ENCODE measurements around the gene TEAD3.

TEAD3 gene

DNA sequence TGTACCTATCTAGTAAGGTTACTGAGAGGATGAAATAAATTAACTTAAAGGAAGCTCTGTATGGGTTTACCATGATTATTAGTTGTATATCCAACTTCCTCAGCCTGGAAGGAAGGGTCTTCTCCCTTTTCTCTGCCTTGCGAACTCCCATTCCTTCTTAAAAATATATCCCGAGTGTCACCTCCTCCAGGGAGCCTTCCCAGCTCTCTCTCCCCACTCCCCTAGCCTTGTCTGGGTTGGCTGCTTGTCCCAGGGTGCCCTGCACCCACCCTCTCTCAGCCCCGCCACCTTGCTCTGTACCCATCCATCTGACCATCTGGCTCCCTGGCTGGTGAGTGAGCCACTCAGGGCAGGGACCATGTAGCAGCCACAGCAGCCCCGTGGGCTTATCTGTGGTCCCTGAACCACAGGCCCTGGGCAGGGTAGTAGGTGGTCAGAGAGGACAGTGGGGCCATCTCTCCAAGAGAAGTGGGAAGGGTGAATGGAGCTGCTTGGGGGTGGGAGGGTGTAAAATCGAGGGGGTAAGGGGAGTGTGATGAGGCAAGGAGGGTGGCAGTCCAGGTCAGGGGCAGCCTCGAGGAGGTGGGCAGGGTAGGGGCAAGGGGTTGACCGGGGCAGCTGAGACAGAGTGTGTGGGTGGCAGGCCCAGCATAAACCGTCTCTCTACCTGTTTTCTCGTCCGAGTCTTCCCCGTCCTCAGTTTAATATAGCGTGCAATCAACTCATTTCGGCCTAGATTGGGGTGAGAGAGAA lies 12.8 kb downstream of the TEAD3 start:
- no peak overlapping the region for H3K4me3 ChIP-seq (ENCODE audit: low read depth, low read length)
- no peak for DNase-seq (ENCODE audit: low read depth)
- TF ChIP-seq POLR2A (IDR thresholded peaks at IDR 0.05; ENCODE audit: extremely low read depth, insufficient read length): no peak
- TF ChIP-seq, protein P1, sequence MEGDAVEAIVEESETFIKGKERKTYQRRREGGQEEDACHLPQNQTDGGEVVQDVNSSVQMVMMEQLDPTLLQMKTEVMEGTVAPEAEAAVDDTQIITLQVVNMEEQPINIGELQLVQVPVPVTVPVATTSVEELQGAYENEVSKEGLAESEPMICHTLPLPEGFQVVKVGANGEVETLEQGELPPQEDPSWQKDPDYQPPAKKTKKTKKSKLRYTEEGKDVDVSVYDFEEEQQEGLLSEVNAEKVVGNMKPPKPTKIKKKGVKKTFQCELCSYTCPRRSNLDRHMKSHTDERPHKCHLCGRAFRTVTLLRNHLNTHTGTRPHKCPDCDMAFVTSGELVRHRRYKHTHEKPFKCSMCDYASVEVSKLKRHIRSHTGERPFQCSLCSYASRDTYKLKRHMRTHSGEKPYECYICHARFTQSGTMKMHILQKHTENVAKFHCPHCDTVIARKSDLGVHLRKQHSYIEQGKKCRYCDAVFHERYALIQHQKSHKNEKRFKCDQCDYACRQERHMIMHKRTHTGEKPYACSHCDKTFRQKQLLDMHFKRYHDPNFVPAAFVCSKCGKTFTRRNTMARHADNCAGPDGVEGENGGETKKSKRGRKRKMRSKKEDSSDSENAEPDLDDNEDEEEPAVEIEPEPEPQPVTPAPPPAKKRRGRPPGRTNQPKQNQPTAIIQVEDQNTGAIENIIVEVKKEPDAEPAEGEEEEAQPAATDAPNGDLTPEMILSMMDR (IDR thresholded peaks at IDR 0.05; ENCODE audit: low read depth, low read length): no peak
- TF ChIP-seq MYC (IDR thresholded peaks at IDR 0.05; ENCODE audit: low read depth, low read length): no peak
- no peak for TF ChIP-seq MAX (IDR thresholded peaks at IDR 0.05; ENCODE audit: low read depth, low read length)

DNA sequence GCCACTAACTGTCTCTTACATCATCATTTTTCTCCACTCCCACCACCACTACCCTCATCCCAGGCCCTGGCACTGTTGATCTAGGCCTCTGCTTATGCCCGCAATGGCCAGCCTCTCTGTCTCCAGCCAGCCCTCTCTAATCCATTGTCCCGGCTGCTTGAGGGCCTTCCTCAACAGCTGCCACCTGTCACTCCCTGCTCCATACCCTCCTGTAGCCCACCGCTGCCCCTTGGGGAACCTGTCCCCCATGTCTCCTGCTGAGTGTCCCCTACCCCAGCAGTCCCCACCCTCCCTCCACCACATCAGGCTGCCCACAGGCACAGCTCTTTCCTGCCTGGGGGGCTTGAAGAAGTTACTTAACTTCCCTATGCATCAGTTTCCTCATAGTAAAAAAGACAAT lies 13.4 kb downstream of the TEAD3 start:
- no peak overlapping the region for H3K4me3 ChIP-seq (ENCODE audit: low read depth, low read length)
- DNase-seq (ENCODE audit: low read depth): peak; percentile 63
- TF ChIP-seq MYC (IDR thresholded peaks at IDR 0.05; ENCODE audit: low read depth, low read length): no peak
- TF ChIP-seq, protein P1 (IDR thresholded peaks at IDR 0.05; ENCODE audit: low read depth, low read length): no peak
- no peak for TF ChIP-seq POLR2A (IDR thresholded peaks at IDR 0.05; ENCODE audit: extremely low read depth, insufficient read length)
- TF ChIP-seq MAX (IDR thresholded peaks at IDR 0.05; ENCODE audit: low read depth, low read length): no peak

DNA sequence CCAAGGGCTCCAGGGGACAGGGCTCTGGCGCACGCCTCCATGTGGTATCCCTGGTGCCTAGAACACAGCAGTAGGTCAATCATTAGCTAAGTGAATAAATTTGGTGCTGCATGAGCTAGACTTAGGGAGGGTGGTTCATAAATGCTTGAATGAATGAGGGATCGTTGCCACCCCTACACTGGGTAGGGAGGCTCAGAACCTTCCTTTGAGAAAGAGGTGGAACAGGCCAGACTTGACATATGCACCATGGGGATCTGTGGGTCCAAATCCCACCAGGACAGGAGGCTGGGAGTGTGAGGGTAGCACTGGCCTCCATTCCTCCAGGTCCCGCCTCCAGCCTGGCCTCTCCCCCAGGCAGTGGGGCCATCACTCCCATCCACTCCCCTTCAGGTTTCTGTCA lies 13.8 kb downstream of the TEAD3 start:
- no peak overlapping the region for H3K4me3 ChIP-seq (ENCODE audit: low read depth, low read length)
- DNase-seq (ENCODE audit: low read depth): no peak
- TF ChIP-seq MYC (IDR thresholded peaks at IDR 0.05; ENCODE audit: low read depth, low read length) (no peak), POLR2A (IDR thresholded peaks at IDR 0.05; ENCODE audit: extremely low read depth, insufficient read length) (no peak), MAX (IDR thresholded peaks at IDR 0.05; ENCODE audit: low read depth, low read length) (no peak)
- TF ChIP-seq, protein P1 (IDR thresholded peaks at IDR 0.05; ENCODE audit: low read depth, low read length): no peak

GRCh38 chr6:35481226-35481625 lies 15.7 kb downstream of the TEAD3 start:
- TF ChIP-seq, protein P1 (IDR thresholded peaks at IDR 0.05; ENCODE audit: low read depth, low read length): no peak
- TF ChIP-seq MAX (IDR thresholded peaks at IDR 0.05; ENCODE audit: low read depth, low read length) (no peak), MYC (IDR thresholded peaks at IDR 0.05; ENCODE audit: low read depth, low read length) (no peak), POLR2A (IDR thresholded peaks at IDR 0.05; ENCODE audit: extremely low read depth, insufficient read length) (no peak)
- DNase-seq (ENCODE audit: low read depth): no peak

DNA sequence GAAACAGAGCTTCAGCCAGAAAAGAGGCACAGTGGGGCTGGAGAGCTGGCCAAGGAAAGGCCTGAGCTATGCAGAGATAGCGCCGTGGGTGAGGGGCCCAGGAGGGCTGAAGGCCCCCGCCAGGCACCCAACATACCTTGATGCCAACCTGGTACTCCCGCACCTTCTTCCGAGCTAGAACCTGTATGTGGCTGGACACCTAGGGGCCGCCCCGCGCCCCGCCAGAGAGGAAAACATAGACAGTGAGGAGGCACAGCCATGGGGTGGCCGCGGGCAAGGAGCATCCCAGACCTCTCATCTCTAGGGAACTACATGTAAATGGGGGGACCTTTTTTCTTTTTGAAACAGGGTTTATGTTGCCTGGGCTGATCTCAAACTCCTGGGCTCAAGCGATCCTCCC lies 16.7 kb downstream of the TEAD3 start:
- DNase-seq (ENCODE audit: low read depth): no peak
- TF ChIP-seq, protein P1 (IDR thresholded peaks at IDR 0.05; ENCODE audit: low read depth, low read length): no peak
- no peak for TF ChIP-seq POLR2A (IDR thresholded peaks at IDR 0.05; ENCODE audit: extremely low read depth, insufficient read length)
- TF ChIP-seq MYC (IDR thresholded peaks at IDR 0.05; ENCODE audit: low read depth, low read length): no peak
- TF ChIP-seq MAX (IDR thresholded peaks at IDR 0.05; ENCODE audit: low read depth, low read length): no peak
- no peak overlapping the region for H3K4me3 ChIP-seq (ENCODE audit: low read depth, low read length)

More at GRCh38 chr6:35481226-35481625, 15.7 kb downstream of the TEAD3 start:
- H3K4me3 ChIP-seq (ENCODE audit: low read depth, low read length): no peak overlapping the region
